OCI-LY7 (cell line): ENCODE measurements around the gene APEH. TPM values are rescaled to one million over a fixed set of nuclear protein-coding genes. Genes with fewer than 3 reads are reported as not detected.

Source experiments
- BruUV-seq: library from RNA; stranded (reverse); fragments of 400-500 nt; replicated peaks from 2 replicates; lab custom pipeline; 2021; lab: Mats Ljungman, UMichigan
- CTCF ChIA-PET: fragments of 300-600 bp; sonication (Branson Sonifier 250); formaldehyde crosslinking; loops from one replicate; lab custom pipeline; 2022; ENCODE audit warnings: antibody characterized with exemption; ENCODE audit not compliant: unreplicated experiment; lab: Charles Lee
- POLR2A ChIA-PET: fragments of 300-600 bp; sonication (Branson Sonifier 250); formaldehyde crosslinking; loops from one replicate; lab custom pipeline; 2022; ENCODE audit warnings: antibody characterized with exemption; lab: Charles Lee
- DNase-seq: peaks from one replicate; pipeline ENCODE4 v3.0.0-alpha.2; 2015; ENCODE audit warnings: low spot score
- H2AFZ ChIP-seq: fragments of 200-600 bp; sonication (generic), shearing (Covaris generic); 2 replicates; pipeline ENCODE4 v1.6.1; 2014; ENCODE audit warnings: mild to moderate bottlenecking, antibody characterized with exemption, low read length, moderate library complexity
- H3K27ac ChIP-seq: fragments of 200-600 bp; sonication (generic); 2 replicates; pipeline ENCODE4 v1.5.1; 2014; ENCODE audit warnings: mixed run types, low read depth, mild to moderate bottlenecking, moderate library complexity, low read length, inconsistent platforms; ENCODE audit not compliant: poor library complexity, severe bottlenecking
- H3K36me3 ChIP-seq: fragments of 200-600 bp; sonication (generic); 2 replicates; pipeline ENCODE4 v1.6.1; 2014; ENCODE audit warnings: mild to moderate bottlenecking, antibody characterized with exemption, low read length, moderate library complexity, mixed read lengths; ENCODE audit not compliant: insufficient read depth
- H3K4me1 ChIP-seq: fragments of 200-600 bp; sonication (generic); 2 replicates; pipeline ENCODE4 v1.5.1; 2014; ENCODE audit warnings: mild to moderate bottlenecking, low read length; ENCODE audit not compliant: insufficient read depth, poor library complexity, severe bottlenecking
- H3K4me2 ChIP-seq: fragments of 200-600 bp; sonication (generic); 2 replicates; pipeline ENCODE4 v1.6.1; 2014; ENCODE audit warnings: mild to moderate bottlenecking, low read length
- H3K4me3 ChIP-seq: fragments of 200-600 bp; sonication (generic); 2 replicates; pipeline ENCODE4 v1.5.1; 2014; ENCODE audit warnings: mild to moderate bottlenecking, low read depth, low read length; ENCODE audit not compliant: poor library complexity, severe bottlenecking
- H3K79me2 ChIP-seq: fragments of 200-600 bp; sonication (generic); 2 replicates; pipeline ENCODE4 v1.6.1; 2016; ENCODE audit warnings: low read depth, mild to moderate bottlenecking, low read length, moderate library complexity, mixed read lengths; ENCODE audit not compliant: insufficient read depth
- H3K9me2 ChIP-seq: fragments of 200-600 bp; sonication (generic); 2 replicates; pipeline ENCODE4 v1.6.1; 2016; ENCODE audit warnings: mild to moderate bottlenecking, low read length, mixed read lengths; ENCODE audit not compliant: insufficient read depth
- H3K9me3 ChIP-seq: fragments of 200-600 bp; sonication (generic); 2 replicates; pipeline ENCODE4 v1.6.1; 2014; ENCODE audit warnings: mild to moderate bottlenecking, mixed run types, low read length, mixed read lengths
- H4K20me1 ChIP-seq: fragments of 200-600 bp; sonication (generic); 2 replicates; pipeline ENCODE4 v1.6.1; 2014; ENCODE audit warnings: mild to moderate bottlenecking, antibody characterized with exemption, low read length, moderate library complexity, mixed read lengths; ENCODE audit not compliant: insufficient read depth
- EZH2phosphoT487 ChIP-seq: fragments of 200-600 bp; sonication (generic); IDR thresholded peaks from 2 replicates; pipeline ENCODE4 v1.6.1; 2018; ENCODE audit warnings: low read depth, borderline replicate concordance, mild to moderate bottlenecking, mixed run types, antibody characterized with exemption, low read length, moderate library complexity, mixed read lengths
- intact Hi-C: fragments of 100-400 bp; cut with micrococcal nuclease; formaldehyde crosslinking; loops from one replicate; pipeline ENCODE4 v1.10.0; 2022; ENCODE audit not compliant: unreplicated experiment
- total RNA-seq, 2 experiments: library from RNA; depleted of rRNA in 1 of 2; stranded (reverse); fragments of >200 nt in 1 of 2; shearing (Covaris generic) in 1 of 2; gene quantifications; 2 replicates each; pipeline ENCODE4 v1.2.3, GENCODE V29; 2014 to 2022
- TF ChIP-seq, protein P1 (sequence below): fragments of 200-600 bp; sonication (generic); conservative IDR thresholded peaks from 2 replicates; pipeline ENCODE4 v1.5.1; 2014; ENCODE audit warnings: mild to moderate bottlenecking, antibody characterized with exemption, low read length, moderate library complexity, mixed read lengths

APEH gene
- total RNA-seq, 2 experiments from 2014 or later = 112 to 132 TPM

- H3K79me2 ChIP-seq = no peaks in the 10 kb centered on the region
- no peak overlapping the region for H3K27ac ChIP-seq
- no peak for DNase-seq
- no peaks in the 10 kb centered on the region for H4K20me1 ChIP-seq
- no peaks in the 10 kb centered on the region for H3K36me3 ChIP-seq
- H3K9me3 ChIP-seq = no peaks in the 10 kb centered on the region
- no peaks in the 10 kb centered on the region for H3K4me1 ChIP-seq
- H3K4me2 ChIP-seq = no peak overlapping the region
- no TSS peak for BruUV-seq
- intact Hi-C loops = no loop called here
- CTCF ChIA-PET = no interaction called here
- TF ChIP-seq, protein P1, sequence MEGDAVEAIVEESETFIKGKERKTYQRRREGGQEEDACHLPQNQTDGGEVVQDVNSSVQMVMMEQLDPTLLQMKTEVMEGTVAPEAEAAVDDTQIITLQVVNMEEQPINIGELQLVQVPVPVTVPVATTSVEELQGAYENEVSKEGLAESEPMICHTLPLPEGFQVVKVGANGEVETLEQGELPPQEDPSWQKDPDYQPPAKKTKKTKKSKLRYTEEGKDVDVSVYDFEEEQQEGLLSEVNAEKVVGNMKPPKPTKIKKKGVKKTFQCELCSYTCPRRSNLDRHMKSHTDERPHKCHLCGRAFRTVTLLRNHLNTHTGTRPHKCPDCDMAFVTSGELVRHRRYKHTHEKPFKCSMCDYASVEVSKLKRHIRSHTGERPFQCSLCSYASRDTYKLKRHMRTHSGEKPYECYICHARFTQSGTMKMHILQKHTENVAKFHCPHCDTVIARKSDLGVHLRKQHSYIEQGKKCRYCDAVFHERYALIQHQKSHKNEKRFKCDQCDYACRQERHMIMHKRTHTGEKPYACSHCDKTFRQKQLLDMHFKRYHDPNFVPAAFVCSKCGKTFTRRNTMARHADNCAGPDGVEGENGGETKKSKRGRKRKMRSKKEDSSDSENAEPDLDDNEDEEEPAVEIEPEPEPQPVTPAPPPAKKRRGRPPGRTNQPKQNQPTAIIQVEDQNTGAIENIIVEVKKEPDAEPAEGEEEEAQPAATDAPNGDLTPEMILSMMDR = no peak
- TF ChIP-seq EZH2phosphoT487 = no peak
- H2AFZ ChIP-seq = no peak overlapping the region
- POLR2A ChIA-PET = no interaction called here
- no peaks in the 10 kb centered on the region for H3K9me2 ChIP-seq
- no peak overlapping the region for H3K4me3 ChIP-seq
Observed at GRCh38 chr3:49663831-49664230, 10.3 kb upstream of the APEH start.

DNA sequence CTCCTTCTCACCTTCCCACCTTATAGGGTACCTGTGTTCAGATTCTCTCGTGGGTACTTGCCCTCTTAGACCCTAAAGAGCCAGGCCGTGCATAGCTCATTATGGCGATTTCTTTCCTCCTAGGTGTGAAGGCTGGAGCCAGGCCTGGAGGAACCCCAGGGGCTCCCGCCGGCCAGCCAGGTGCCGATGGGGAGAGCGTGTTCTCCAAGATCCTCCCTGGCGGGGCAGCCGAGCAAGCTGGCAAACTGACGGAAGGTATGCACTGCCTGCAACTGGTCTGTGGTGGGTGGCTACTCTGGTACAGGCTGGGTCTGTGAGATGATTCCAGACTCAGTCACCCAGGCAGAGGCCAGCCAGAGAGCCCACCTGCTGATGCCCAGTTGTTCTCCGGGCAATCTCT lies 9.9 kb upstream of the APEH start:
- no peaks in the 10 kb centered on the region for H3K9me3 ChIP-seq
- no peak overlapping the region for H2AFZ ChIP-seq
- BruUV-seq = no TSS peak
- no peaks in the 10 kb centered on the region for H3K4me1 ChIP-seq
- TF ChIP-seq, protein P1 = no peak
- no peak for TF ChIP-seq EZH2phosphoT487
- H3K9me2 ChIP-seq = no peaks in the 10 kb centered on the region
- ChIA-PET CTCF (no interaction called here), POLR2A (no interaction called here)
- intact Hi-C loops = no loop called here
- no peak for DNase-seq
- H3K79me2 ChIP-seq = no peaks in the 10 kb centered on the region
- H3K4me3 ChIP-seq = no peak overlapping the region
- no peaks in the 10 kb centered on the region for H4K20me1 ChIP-seq
- no peak overlapping the region for H3K4me2 ChIP-seq
- H3K36me3 ChIP-seq = no peaks in the 10 kb centered on the region
- no peak overlapping the region for H3K27ac ChIP-seq

DNA sequence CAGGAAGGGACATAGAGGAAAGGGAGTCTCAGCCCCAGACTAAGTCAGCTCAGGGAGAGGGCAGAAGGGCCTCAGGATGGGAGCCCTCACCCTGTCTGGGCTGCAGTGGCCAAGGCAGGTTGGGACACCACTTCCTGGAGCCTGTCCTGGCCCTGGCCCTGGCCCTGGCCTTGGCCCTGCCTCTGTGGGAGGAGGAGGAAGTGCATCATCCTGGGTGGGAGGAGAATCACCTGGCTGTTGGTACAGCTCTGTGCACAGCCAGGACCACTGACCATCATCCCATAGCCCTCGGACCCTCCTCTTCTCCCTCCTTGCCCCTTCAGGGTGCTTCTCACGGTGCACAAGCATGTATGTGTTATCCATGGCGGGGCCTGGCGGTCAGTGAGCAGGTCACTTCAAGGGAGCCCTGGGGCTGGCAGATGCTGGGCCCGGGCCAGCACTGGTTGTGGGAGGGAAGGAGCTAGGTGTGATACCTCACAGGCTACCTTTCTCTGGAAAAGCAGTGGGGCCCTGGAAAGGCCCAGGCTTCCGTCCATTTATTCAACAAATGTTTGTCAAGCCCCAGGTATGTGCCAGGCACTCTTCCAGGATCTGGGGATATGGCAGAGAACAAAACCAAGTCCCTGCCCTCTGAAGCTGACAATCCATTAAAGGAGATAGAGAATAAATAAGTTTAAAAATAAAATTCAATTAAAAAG lies 8.2 kb upstream of the APEH start:
- no peaks in the 10 kb centered on the region for H3K79me2 ChIP-seq
- ChIA-PET CTCF (interaction anchor here (1.2 kb wide), 1 partner anchor 126 kb away, joined by 4 read pairs; no protein-coding TSS in a partner anchor), POLR2A (no interaction called here)
- no peaks in the 10 kb centered on the region for H3K4me1 ChIP-seq
- H3K4me2 ChIP-seq = no peak overlapping the region
- H2AFZ ChIP-seq = no peak overlapping the region
- intact Hi-C loops = no loop called here
- DNase-seq = no peak
- H4K20me1 ChIP-seq = no peaks in the 10 kb centered on the region
- no peak overlapping the region for H3K27ac ChIP-seq
- H3K9me2 ChIP-seq = no peaks in the 10 kb centered on the region
- no TSS peak for BruUV-seq
- no peaks in the 10 kb centered on the region for H3K9me3 ChIP-seq
- no peaks in the 10 kb centered on the region for H3K36me3 ChIP-seq
- H3K4me3 ChIP-seq = no peak overlapping the region
- TF ChIP-seq, protein P1 = no peak
- TF ChIP-seq EZH2phosphoT487 = no peak
